ENCODE measurements around the gene NR2E3. TPM values are rescaled to one million over a fixed set of nuclear protein-coding genes. Genes with fewer than 3 reads are reported as not detected.

Gene NR2E3
- total and polyA plus RNA-seq, 2 of the 13 experiments (the other 11 are each of a cell fraction or from before 2014, with no cell fraction given): not detected

- no peak for ATAC-seq
- ChIA-PET CTCF (ENCODE audit: low intra/inter-chr PET ratio, low total read pairs) (no interaction called here), POLR2A (no interaction called here)
- TF ChIP-seq ZNF652 (CRISPR knock-in tag; IDR thresholded peaks at IDR 0.05; ENCODE audit: borderline replicate concordance, low read depth): no peak
- TF ChIP-seq KDM1A (CRISPR knock-in tag; IDR thresholded peaks at IDR 0.05): no peak
- TF ChIP-seq, protein P1, sequence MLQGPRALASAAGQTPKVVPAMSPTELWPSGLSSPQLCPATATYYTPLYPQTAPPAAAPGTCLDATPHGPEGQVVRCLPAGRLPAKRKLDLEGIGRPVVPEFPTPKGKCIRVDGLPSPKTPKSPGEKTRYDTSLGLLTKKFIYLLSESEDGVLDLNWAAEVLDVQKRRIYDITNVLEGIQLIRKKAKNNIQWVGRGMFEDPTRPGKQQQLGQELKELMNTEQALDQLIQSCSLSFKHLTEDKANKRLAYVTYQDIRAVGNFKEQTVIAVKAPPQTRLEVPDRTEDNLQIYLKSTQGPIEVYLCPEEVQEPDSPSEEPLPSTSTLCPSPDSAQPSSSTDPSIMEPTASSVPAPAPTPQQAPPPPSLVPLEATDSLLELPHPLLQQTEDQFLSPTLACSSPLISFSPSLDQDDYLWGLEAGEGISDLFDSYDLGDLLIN (CRISPR knock-in tag; IDR thresholded peaks at IDR 0.05; ENCODE audit: borderline replicate concordance): no peak
- no peak for TF ChIP-seq TEAD2 (CRISPR knock-in tag; IDR thresholded peaks at IDR 0.05)
- TF ChIP-seq, protein P2, sequence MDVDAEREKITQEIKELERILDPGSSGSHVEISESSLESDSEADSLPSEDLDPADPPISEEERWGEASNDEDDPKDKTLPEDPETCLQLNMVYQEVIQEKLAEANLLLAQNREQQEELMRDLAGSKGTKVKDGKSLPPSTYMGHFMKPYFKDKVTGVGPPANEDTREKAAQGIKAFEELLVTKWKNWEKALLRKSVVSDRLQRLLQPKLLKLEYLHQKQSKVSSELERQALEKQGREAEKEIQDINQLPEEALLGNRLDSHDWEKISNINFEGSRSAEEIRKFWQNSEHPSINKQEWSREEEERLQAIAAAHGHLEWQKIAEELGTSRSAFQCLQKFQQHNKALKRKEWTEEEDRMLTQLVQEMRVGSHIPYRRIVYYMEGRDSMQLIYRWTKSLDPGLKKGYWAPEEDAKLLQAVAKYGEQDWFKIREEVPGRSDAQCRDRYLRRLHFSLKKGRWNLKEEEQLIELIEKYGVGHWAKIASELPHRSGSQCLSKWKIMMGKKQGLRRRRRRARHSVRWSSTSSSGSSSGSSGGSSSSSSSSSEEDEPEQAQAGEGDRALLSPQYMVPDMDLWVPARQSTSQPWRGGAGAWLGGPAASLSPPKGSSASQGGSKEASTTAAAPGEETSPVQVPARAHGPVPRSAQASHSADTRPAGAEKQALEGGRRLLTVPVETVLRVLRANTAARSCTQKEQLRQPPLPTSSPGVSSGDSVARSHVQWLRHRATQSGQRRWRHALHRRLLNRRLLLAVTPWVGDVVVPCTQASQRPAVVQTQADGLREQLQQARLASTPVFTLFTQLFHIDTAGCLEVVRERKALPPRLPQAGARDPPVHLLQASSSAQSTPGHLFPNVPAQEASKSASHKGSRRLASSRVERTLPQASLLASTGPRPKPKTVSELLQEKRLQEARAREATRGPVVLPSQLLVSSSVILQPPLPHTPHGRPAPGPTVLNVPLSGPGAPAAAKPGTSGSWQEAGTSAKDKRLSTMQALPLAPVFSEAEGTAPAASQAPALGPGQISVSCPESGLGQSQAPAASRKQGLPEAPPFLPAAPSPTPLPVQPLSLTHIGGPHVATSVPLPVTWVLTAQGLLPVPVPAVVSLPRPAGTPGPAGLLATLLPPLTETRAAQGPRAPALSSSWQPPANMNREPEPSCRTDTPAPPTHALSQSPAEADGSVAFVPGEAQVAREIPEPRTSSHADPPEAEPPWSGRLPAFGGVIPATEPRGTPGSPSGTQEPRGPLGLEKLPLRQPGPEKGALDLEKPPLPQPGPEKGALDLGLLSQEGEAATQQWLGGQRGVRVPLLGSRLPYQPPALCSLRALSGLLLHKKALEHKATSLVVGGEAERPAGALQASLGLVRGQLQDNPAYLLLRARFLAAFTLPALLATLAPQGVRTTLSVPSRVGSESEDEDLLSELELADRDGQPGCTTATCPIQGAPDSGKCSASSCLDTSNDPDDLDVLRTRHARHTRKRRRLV (CRISPR knock-in tag; IDR thresholded peaks at IDR 0.05): no peak
- TF ChIP-seq ZNF878 (CRISPR knock-in tag; IDR thresholded peaks at IDR 0.05): no peak
- TF ChIP-seq ZNF891 (CRISPR knock-in tag; IDR thresholded peaks at IDR 0.05): no peak
- TF ChIP-seq, protein P3, sequence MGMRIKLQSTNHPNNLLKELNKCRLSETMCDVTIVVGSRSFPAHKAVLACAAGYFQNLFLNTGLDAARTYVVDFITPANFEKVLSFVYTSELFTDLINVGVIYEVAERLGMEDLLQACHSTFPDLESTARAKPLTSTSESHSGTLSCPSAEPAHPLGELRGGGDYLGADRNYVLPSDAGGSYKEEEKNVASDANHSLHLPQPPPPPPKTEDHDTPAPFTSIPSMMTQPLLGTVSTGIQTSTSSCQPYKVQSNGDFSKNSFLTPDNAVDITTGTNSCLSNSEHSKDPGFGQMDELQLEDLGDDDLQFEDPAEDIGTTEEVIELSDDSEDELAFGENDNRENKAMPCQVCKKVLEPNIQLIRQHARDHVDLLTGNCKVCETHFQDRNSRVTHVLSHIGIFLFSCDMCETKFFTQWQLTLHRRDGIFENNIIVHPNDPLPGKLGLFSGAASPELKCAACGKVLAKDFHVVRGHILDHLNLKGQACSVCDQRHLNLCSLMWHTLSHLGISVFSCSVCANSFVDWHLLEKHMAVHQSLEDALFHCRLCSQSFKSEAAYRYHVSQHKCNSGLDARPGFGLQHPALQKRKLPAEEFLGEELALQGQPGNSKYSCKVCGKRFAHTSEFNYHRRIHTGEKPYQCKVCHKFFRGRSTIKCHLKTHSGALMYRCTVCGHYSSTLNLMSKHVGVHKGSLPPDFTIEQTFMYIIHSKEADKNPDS (CRISPR knock-in tag; IDR thresholded peaks at IDR 0.05): no peak
- no peak for TF ChIP-seq IRF9 (CRISPR knock-in tag; IDR thresholded peaks at IDR 0.05; ENCODE audit: borderline replicate concordance)
- Histone ChIP-seq H3K79me2 (ENCODE audit: insufficient read depth, low read length) (no peaks in the 10 kb centered on the region), H3K9me3 (ENCODE audit: low read length) (peaks cover 9% of the 10 kb centered on the region; the same call in 1 of the 2 replicates), H3K36me3 (replicated peaks in 1 of 2; ENCODE audit: control insufficient read depth in 1 of 2, insufficient read depth in 2 of 2, low read length in 2 of 2) (no peaks in the 10 kb centered on the region; a peak in 2 of 5 replicates), H3K4me2 (ENCODE audit: low read depth, low read length) (no peak overlapping the region), H3K27ac (ENCODE audit: extremely low read length, insufficient read depth, low read length) (no peak overlapping the region), H3K4me1 (ENCODE audit: insufficient read depth, low read length) (no peaks in the 10 kb centered on the region), H3K27me3 (ENCODE audit: control insufficient read depth in 1 of 2, insufficient read depth in 2 of 2, low read length in 2 of 2) (no peaks in the 10 kb centered on the region), H3K9ac (ENCODE audit: insufficient read depth, low read depth, low read length) (no peak overlapping the region), H4K20me1 (ENCODE audit: insufficient read depth, low read length) (no peaks in the 10 kb centered on the region), H2AFZ (ENCODE audit: low read length) (no peak overlapping the region), H3K4me3 (replicated peaks in 1 of 3; ENCODE audit: insufficient read depth in 1 of 3, low read depth in 2 of 3, low read length in 3 of 3) (no peak overlapping the region)
- BruUV-seq (replicated peaks): no TSS peak
- FAIRE-seq: no peak
- intact Hi-C loops (cut with micrococcal nuclease; ENCODE audit: unreplicated experiment): no loop called here
- in situ Hi-C loops (cut with HindIII; ENCODE audit: extremely low pct_ligation_motif_present, low pct_unique_long_range_greater_than_20kb): no loop called here
- WGBS (ENCODE audit: low lambda C conversion rate): 94% methylated on average over 4 of the region's 5 CpGs
- DNase-seq (ENCODE audit: low spot score): no peak
Observed at GRCh38 chr15:71826196-71826595, 15.8 kb downstream of the NR2E3 start.

All from HepG2 (cell line).